Karpas-422 (cell line): ENCODE data around the gene MEX3D. TPM values are rescaled to one million over a fixed set of nuclear protein-coding genes. Genes with fewer than 3 reads are reported as not detected.
"Not testable (repeated sequence)": the region's sequence is repeated elsewhere in the genome, so short reads cannot be mapped to it uniquely, and the experiment has no call there.

Experiments used
- DNase-seq: peaks from one replicate; pipeline ENCODE4 v3.0.0-alpha.2; 2015
- H2AFZ ChIP-seq: fragments of 200-600 bp; sonication (generic); 2 replicates; pipeline ENCODE4 v1.6.1; 2014; ENCODE audit warnings: antibody characterized with exemption, low read length, mixed read lengths
- H3K27ac ChIP-seq: fragments of 200-600 bp; sonication (generic); 2 replicates; pipeline ENCODE4 v1.5.1; 2014; ENCODE audit warnings: mild to moderate bottlenecking, low read length, moderate library complexity
- H3K27me3 ChIP-seq: fragments of 200-600 bp; sonication (generic); 2 replicates; pipeline ENCODE4 v1.6.1; 2014; ENCODE audit warnings: low read length, mixed read lengths
- H3K36me3 ChIP-seq: fragments of 200-600 bp; sonication (generic); 2 replicates; pipeline ENCODE4 v1.6.1; 2014; ENCODE audit warnings: low read length, mixed read lengths; ENCODE audit not compliant: insufficient read depth
- H3K4me1 ChIP-seq: fragments of 200-600 bp; sonication (generic); 2 replicates; pipeline ENCODE4 v1.6.1; 2014; ENCODE audit warnings: mild to moderate bottlenecking, low read length, mixed read lengths
- H3K4me2 ChIP-seq: fragments of 200-600 bp; sonication (generic); 2 replicates; pipeline ENCODE4 v1.6.1; 2014; ENCODE audit warnings: low read length, low read depth, mild to moderate bottlenecking; ENCODE audit not compliant: poor library complexity, severe bottlenecking
- H3K4me3 ChIP-seq: fragments of 200-600 bp; sonication (generic); 2 replicates; pipeline ENCODE4 v1.5.1; 2014; ENCODE audit warnings: mild to moderate bottlenecking, antibody characterized with exemption, low read length, mixed read lengths
- H3K79me2 ChIP-seq: fragments of 200-600 bp; sonication (generic); 2 replicates; pipeline ENCODE4 v1.6.1; 2014; ENCODE audit warnings: mild to moderate bottlenecking, low read length, mixed read lengths
- H3K9ac ChIP-seq: fragments of 200-600 bp; sonication (generic); 2 replicates; pipeline ENCODE4 v1.6.0; 2014; ENCODE audit warnings: low read length
- H3K9me2 ChIP-seq: fragments of 200-600 bp; sonication (generic), shearing (Covaris generic); replicated peaks from 2 replicates; pipeline ENCODE4 v1.6.0; 2014; ENCODE audit warnings: mild to moderate bottlenecking, low read length, moderate library complexity; ENCODE audit not compliant: insufficient read depth
- H3K9me3 ChIP-seq: fragments of 300-700, 200-600 bp; sonication (generic); 2 replicates; pipeline ENCODE4 v1.6.1; 2014; ENCODE audit warnings: low read length, mixed read lengths
- H4K20me1 ChIP-seq: fragments of 200-600 bp; sonication (generic); 2 replicates; pipeline ENCODE4 v1.6.1; 2014; ENCODE audit warnings: mild to moderate bottlenecking, antibody characterized with exemption, low read length, low read depth; ENCODE audit not compliant: insufficient read depth
- total RNA-seq: library from RNA; depleted of rRNA; stranded (reverse); fragments of >200 nt; shearing (Covaris generic); gene quantifications from 2 replicates; pipeline ENCODE4 v1.2.3, GENCODE V29; 2014; ENCODE audit warnings: low replicate concordance

MEX3D gene
- total RNA-seq, 1 experiment from 2014 or later, result 5.6 TPM

GRCh38 chr19:1549332-1549945 lies 18.7 kb downstream of the MEX3D start:
- Histone ChIP-seq H3K27me3 (no peaks in the 10 kb centered on the region), H3K9me2 (no peaks in the 10 kb centered on the region), H3K79me2 (no peaks in the 10 kb centered on the region), H3K27ac (no peak overlapping the region), H4K20me1 (no peaks in the 10 kb centered on the region), H3K9ac (no peak overlapping the region), H3K4me1 (peaks cover 4% of the 10 kb centered on the region), H2AFZ (no peak overlapping the region), H3K4me3 (no peak overlapping the region), H3K9me3 (no peaks in the 10 kb centered on the region), H3K36me3 (no peaks in the 10 kb centered on the region), H3K4me2 (no peak overlapping the region)
- DNase-seq, result no peak

DNA sequence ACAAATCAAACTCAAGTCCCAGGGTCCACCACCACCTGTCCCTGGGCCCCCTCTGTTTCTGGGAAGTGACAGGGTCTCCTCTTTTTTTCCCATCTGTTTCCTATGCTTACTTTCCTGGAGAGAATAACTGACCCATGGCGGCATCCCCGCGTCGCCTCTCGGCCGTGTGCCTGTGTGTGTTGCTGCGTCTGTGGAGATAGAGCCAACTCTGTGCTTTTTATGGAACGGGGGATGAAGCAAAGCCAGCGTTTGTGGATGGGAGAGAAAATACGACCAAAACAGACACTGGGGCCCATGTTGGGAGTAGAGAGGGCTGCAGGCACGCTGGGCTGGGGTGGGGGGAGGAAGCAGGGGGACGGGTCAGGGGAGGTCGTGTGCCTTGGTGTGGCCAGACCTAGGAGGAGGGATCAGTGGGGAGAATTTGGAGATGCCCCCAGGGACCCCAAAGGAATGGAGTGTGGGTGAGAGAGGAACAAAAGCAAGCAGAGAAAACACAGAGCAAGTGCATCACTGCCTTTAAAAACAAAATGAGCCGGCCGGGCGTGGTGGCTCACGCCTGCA lies 27.7 kb downstream of the MEX3D start:
- H4K20me1 ChIP-seq, result no peaks in the 10 kb centered on the region
- DNase-seq, result no peak
- no peak overlapping the region for H3K4me2 ChIP-seq
- no peak overlapping the region for H3K27ac ChIP-seq
- H3K4me3 ChIP-seq, result no peak overlapping the region
- no peaks in the 10 kb centered on the region for H3K79me2 ChIP-seq
- H2AFZ ChIP-seq, result no peak overlapping the region
- no peaks in the 10 kb centered on the region for H3K36me3 ChIP-seq
- no peaks in the 10 kb centered on the region for H3K9me3 ChIP-seq
- H3K4me1 ChIP-seq, result no peaks in the 10 kb centered on the region
- H3K9me2 ChIP-seq, result no peaks in the 10 kb centered on the region
- H3K9ac ChIP-seq, result no peak overlapping the region
- no peaks in the 10 kb centered on the region for H3K27me3 ChIP-seq

DNA sequence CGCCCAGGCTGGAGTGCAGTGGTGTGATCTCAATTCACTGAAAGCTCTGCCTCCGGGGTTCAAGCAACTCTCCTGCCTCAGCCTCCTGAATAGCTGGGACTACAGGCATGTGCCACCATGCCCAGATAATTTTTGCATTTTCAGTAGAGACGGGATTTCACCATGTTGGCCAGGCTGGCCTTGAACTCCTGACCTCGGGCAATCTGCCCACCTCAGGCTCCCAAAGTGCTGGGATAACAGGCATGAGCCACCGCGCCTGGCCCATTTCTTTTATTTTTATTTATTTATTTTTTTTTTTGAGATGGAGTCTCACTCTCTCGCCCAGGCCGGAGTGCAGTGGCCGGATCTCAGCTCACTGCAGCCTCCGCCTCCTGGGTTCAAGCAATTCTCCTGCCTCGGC lies 28.4 kb downstream of the MEX3D start:
- not testable (repeated sequence) for H3K9me2 ChIP-seq, H3K4me1 ChIP-seq, H3K9ac ChIP-seq, DNase-seq, H2AFZ ChIP-seq, H4K20me1 ChIP-seq, H3K9me3 ChIP-seq, H3K36me3 ChIP-seq, H3K4me3 ChIP-seq, H3K79me2 ChIP-seq, H3K27me3 ChIP-seq, H3K27ac ChIP-seq, H3K4me2 ChIP-seq

GRCh38 chr19:1538978-1539377 lies 29.1 kb downstream of the MEX3D start:
- no peak overlapping the region for H3K4me3 ChIP-seq
- no peak overlapping the region for H3K4me2 ChIP-seq
- H3K79me2 ChIP-seq, result no peaks in the 10 kb centered on the region
- H3K36me3 ChIP-seq, result no peaks in the 10 kb centered on the region
- no peaks in the 10 kb centered on the region for H3K9me2 ChIP-seq
- H3K4me1 ChIP-seq, result no peaks in the 10 kb centered on the region
- H3K27me3 ChIP-seq, result no peaks in the 10 kb centered on the region
- no peaks in the 10 kb centered on the region for H4K20me1 ChIP-seq
- no peak overlapping the region for H2AFZ ChIP-seq
- no peak overlapping the region for H3K9ac ChIP-seq
- no peak for DNase-seq
- no peak overlapping the region for H3K27ac ChIP-seq
- no peaks in the 10 kb centered on the region for H3K9me3 ChIP-seq

GRCh38 chr19:1535699-1536098 lies 32.4 kb downstream of the MEX3D start:
- not testable (repeated sequence) for H4K20me1 ChIP-seq, H3K9ac ChIP-seq, H3K9me2 ChIP-seq, H3K4me2 ChIP-seq, H3K4me3 ChIP-seq, H3K9me3 ChIP-seq, H3K27ac ChIP-seq, H3K79me2 ChIP-seq, DNase-seq, H3K36me3 ChIP-seq, H2AFZ ChIP-seq, H3K4me1 ChIP-seq, H3K27me3 ChIP-seq

DNA sequence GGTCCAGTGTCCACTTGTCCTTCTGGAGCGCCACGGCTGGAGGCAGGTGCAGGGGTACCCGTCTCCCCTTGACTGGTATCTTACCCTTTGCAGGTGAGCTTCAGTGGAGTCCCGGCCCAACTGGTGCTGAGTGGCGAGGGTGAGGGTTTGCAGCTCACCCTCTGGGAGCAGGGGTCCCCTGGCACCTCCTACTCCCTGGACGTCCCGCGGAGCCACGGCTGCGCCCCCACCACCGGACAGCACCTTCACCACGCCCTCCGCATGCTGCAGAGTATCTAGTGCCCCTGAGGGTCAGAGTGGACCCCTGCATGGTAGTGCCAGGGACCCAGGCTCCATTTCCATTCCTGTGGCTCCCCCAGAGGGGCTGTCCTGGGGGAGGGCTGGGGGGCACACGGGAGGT lies 33.2 kb downstream of the MEX3D start:
- no peak for DNase-seq
- Histone ChIP-seq H3K79me2 (no peaks in the 10 kb centered on the region), H3K9ac (no peak overlapping the region), H4K20me1 (no peaks in the 10 kb centered on the region), H3K27ac (no peak overlapping the region), H3K4me3 (no peak overlapping the region), H3K4me1 (no peaks in the 10 kb centered on the region), H3K27me3 (no peaks in the 10 kb centered on the region), H3K9me3 (no peaks in the 10 kb centered on the region), H3K9me2 (no peaks in the 10 kb centered on the region), H3K36me3 (no peaks in the 10 kb centered on the region), H2AFZ (no peak overlapping the region), H3K4me2 (no peak overlapping the region)

- Histone ChIP-seq H3K4me3 (no peak overlapping the region), H3K27ac (no peak overlapping the region), H3K4me1 (no peaks in the 10 kb centered on the region), H3K9me2 (no peaks in the 10 kb centered on the region), H3K9ac (no peak overlapping the region), H2AFZ (no peak overlapping the region), H3K36me3 (no peaks in the 10 kb centered on the region), H3K9me3 (no peaks in the 10 kb centered on the region), H3K27me3 (no peaks in the 10 kb centered on the region), H4K20me1 (no peaks in the 10 kb centered on the region), H3K4me2 (no peak overlapping the region), H3K79me2 (no peaks in the 10 kb centered on the region)
- DNase-seq, result no peak
Observed at GRCh38 chr19:1533510-1534150, 34.5 kb downstream of the MEX3D start.

DNA sequence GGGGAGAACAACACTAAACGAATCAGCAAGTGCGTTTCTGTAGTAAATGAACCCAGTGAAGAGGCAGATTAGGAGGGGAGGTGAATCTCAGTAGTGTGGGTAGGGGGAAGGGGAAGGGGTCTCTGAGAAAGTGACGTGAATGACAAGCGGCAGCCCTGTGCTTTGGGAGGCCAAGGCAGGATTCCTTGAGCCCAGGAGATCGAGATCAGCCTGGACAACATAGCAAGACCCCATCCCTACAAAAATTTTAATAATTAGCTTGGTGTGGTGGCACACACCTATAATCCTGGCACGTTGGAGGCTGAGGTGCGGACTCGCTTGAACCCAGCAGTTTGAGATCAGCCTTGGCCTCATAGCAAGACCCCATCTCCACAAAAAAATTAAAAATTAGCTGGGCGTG lies 36.1 kb downstream of the MEX3D start:
- no peak for DNase-seq
- no peaks in the 10 kb centered on the region for H3K9me3 ChIP-seq
- no peak overlapping the region for H2AFZ ChIP-seq
- no peak overlapping the region for H3K4me3 ChIP-seq
- H3K9me2 ChIP-seq, result no peaks in the 10 kb centered on the region
- H3K4me1 ChIP-seq, result no peaks in the 10 kb centered on the region
- H3K27me3 ChIP-seq, result no peaks in the 10 kb centered on the region
- H3K4me2 ChIP-seq, result no peak overlapping the region
- no peak overlapping the region for H3K27ac ChIP-seq
- H4K20me1 ChIP-seq, result no peaks in the 10 kb centered on the region
- H3K36me3 ChIP-seq, result no peaks in the 10 kb centered on the region
- no peak overlapping the region for H3K9ac ChIP-seq
- H3K79me2 ChIP-seq, result no peaks in the 10 kb centered on the region
